ENCODE results near the gene TAS2R60.
"Not testable (repeated sequence)": the region's sequence is repeated elsewhere in the genome, so short reads cannot be mapped to it uniquely, and the experiment has no call there.

Gene TAS2R60

DNA sequence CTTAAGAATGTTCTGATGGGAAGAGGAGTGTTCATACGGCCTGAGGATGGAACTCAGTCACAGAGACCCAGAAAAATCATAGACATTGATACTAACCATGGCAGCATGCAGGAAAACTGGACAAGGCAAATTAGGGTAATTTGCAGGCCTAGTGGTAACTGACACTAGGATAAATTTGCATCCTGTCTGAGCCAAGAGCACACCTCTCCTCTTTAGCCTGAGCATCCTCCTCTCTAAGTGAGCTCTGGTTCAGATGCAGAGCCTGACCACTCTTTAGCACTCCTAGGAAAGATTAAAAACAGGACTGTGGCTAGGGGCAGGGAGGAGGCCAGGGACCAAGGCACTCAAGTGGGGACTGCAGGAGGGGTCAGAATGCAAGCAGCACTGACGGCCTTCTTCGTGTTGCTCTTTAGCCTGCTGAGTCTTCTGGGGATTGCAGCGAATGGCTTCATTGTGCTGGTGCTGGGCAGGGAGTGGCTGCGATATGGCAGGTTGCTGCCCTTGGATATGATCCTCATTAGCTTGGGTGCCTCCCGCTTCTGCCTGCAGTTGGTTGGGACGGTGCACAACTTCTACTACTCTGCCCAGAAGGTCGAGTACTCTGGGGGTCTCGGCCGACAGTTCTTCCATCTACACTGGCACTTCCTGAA, 34.4 kb downstream of the TAS2R60 start, which contains the start of gene TAS2R41:
TAS2R41 (plus strand) TSS at position 373 of the 650 bp plus-strand sequence; CDS start at position 373, 0 bp downstream.
- no peak for DNase-seq (ENCODE audit: low read depth)

DNA sequence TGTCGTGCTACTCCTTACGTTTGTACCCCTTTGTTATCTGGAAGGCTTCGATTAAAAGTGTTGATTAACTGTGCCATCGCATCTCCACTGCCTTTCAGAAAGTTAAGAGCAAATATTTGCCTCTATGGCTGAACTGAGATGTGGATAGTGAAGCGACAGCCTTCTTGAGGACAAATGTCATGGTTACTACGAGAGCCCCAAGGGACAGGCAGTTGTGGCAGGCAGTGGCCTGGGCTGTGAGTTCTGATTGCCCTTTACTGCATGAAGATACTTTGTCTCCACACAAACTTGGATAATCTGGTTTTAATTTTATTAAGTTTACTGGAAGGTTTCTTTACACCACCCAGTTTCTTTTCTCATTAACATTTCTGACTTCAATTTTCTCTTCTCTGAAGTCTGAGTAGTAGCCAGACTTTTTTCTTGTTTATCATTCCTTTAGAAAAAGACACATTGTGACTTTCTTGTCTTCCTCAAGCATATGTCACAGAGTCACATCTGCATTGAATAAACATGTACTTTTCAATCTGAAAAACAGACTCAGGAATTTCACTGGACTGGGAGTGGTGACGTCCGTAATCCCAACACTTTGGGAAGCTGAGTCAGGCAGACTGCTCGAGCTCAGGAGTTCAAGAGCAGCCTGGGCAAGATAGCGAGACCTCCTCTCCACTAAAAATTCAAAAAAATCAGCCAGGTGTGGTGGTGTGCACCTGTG, 36.0 kb downstream of the TAS2R60 start:
- DNase-seq (ENCODE audit: low read depth), result no peak

DNA sequence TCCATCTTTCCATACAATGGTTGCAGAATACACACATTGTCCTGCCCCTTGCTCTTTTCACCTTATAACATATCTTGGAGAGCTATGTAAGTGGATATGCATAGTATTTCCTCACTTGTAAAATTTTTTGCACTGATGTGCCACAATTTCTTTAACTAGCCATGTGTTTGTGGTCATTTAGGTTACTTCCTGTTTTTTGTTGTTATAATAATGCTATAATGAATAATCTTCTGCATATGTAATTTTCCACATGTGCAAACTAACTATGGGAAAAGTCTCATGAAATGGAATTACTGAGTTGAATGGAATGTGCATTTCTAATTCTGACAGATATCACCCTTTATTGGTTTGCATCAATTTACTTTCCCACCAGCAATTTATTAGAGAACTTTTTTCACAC, 37.2 kb downstream of the TAS2R60 start:
- no peak for DNase-seq (ENCODE audit: low read depth)

DNA sequence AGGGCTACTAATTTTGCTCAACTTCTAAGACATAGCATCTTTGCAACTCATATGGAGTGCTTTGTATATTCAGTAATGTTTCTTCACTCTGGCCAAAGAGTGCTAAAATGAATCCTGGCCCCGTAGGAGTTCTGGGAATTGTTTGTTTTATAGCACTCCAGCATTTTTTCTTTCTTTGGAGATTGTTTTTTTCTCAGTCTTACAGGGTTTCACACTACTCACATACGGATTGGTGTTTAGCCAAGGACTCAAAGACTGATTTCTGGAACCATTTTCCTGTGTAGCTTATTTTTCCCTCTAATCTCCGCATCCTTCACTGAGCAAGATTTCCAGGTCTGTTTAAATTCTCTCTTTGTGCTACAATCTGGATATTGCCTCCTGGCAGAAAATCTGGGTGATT, 40.9 kb downstream of the TAS2R60 start:
- DNase-seq (ENCODE audit: low read depth), result no peak

DNA sequence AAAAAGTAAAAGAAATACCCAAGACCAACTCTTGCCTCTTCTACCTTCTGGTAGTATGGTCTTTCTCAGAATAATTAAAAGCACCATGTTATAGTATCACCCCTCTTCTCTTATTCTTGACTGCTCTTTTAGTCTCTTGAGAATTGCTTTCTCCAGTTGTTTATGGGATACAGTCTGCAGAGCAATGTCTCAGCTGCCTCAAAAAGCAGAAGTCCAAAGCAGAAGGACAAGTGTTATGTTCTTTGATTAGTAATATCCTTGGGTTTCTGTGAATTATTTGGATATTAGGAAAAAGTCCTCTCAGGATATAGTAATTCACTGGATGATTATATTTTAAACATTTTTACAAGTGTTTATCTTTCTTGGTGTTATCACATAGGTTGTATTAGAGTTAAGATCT, 41.8 kb downstream of the TAS2R60 start:
- no peak for DNase-seq (ENCODE audit: low read depth)

DNA sequence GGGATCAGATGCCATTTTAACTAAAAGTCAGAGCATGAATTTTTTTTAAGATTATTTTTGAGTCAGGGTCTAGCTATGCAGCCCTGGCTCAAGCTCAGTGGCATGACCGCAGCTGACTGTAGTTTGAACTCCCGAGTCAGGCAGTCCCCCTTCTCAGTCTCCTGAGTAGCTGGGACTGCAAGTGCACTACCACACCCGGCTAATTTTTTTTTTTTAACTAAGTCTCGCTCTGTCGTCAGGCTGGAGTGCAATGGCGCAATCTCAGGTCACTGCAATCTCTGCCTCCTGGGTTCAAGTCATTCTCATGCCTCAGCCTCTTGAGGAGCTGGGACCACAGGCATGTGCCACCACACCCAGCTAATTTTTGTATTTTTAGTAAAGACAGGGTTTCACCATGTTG, 42.2 kb downstream of the TAS2R60 start:
- no peak for DNase-seq (ENCODE audit: low read depth)

DNA sequence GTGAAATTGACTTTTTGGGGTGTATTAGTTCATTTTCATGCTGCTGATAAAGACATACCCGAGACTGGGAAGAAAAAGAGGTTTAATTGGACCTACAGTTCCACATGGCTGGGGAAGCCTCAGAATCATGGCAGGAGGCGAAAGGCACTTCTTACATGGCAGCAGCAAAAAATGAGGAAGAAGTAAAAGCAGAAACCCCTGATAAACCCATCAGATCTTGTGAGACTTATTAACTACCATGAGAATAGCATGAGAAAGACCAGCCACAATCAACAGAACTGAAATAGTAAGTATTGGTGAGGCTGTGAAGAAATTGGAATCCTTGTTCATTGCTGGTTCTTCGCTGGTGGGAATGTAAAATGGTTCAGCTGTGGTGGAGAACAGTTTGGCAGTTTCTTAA, 43.0 kb downstream of the TAS2R60 start:
- not testable (repeated sequence) for DNase-seq (ENCODE audit: low read depth)

DNA sequence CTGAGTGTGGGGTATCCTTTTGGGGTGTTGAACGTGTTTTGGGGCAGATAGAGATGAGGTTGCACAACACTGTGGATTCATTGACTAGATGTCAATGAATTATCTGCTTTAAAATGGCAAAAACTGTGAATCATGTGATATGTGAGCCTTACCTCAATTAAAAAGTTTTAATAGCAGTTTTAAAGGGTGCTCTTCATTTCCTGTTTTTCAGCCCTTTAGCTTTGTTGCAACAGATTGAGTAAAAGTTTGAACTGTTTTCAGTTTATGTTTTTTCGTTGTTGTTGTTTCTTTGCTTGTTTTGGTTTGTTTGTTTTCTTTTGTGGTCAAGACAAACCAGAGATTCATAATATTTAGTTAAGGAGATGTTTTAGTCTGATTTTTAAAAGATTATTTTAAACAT, 43.8 kb downstream of the TAS2R60 start:
- no peak for DNase-seq (ENCODE audit: low read depth)

DNA sequence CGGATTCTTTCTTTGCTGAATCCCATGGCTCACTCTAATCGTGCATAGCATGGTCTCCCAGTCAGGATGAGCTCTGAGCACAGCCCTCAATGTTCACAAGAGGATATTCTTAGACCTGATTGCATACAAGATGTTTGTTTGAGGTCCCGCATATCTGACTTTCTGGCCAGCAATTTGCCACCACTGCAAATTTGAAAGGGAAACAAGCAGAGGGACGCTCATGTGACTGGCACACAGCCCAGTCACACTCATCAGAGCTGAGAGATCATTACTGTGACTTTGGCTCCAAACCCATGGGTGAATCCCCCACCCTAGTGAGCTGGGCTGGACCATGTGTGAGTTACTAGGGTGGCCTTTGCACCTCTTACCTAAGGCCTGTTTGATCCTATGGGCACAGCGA, 44.3 kb downstream of the TAS2R60 start:
- no peak for DNase-seq (ENCODE audit: low read depth)

DNA sequence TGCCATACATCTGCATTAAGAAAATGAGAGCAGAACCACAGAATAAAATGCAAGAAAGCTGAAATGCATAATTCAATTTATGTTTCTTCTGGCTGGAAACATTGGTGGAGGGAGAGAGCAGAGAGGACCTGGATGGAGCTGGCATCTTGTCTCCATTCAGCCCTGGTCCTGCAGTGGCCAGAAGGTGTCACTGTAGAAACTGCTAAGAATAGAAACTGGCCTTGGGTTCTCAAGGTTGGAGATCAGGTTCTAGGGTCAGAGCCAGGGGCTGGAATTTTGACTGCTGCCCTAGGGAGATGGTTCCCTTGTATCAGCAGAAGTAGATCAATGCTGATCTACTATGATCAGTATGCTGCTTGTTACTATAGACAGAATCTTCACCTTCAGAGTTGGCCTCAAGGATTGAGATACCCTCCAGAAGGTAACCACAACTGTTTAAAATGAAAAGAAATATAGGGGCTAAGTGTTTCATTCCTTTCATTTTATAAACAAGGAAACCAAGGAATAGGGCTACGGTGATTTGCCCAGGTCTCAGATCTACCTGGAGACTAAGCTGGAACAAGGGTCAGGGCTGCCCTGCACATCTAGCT, 47.6 kb downstream of the TAS2R60 start:
- no peak for DNase-seq (ENCODE audit: low read depth)

DNA sequence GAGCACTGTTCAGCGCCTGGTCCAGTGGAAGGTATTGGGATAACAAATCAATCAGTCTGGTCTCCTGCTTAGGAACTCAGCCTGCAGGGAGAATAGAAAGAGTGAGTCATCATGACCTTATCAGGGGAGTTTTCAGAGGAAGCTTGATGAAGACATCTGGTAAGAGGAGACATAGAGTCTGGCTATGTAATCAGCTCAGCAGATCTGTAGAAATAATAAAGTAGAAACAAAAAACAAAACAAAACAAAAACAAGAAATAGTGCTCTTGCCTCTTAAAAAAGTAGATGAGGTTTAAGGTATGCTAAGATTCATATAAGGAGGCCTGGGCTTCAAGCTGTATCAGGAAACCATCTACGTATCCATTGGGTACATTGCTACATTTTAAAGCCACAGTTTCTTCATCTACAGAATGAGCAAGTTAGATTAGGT, 48.8 kb downstream of the TAS2R60 start:
- DNase-seq (ENCODE audit: low read depth), result no peak

DNA sequence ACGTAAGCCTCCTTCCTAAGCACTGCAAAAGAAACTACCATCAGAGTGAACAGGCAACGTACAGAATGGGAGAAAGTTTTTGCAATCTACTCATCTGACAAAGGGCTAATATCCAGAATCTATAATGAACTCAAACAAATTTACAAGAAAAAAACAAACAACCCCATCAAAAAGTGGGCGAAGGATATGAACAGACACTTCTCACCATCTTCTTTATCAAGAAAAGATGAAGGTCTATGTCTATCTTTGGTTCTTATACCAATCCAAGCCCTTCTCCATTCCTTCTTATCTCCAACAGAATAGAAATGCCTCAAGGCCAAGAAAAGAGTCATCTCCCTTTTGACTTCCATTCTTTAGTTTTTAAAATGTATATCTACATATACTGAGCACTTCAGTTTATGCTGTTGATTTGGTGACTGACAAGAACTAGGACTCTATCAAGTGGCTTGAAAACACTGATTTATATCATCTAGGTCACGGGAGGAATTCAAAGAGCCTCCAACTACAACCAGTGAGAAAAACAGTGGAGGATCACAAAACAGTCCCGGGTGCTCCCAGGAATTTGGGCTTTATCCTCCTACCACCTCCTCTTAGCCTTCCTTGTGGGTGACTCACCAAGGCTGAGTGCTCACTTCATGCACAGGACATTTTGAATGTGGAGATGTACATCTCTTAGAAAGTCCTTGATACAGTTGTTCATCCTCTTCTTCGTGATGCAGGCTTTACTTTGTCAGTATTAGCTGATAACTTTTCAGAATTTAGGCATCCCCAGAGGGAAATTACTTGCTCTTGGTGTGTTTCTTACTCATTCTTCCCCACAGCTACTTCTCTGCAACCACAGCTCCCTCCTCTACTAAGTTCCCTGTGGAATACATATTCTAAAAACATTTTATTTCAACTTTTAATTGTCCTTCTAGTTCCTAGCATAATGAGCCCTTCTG, 49.8 kb downstream of the TAS2R60 start:
- no peak for DNase-seq (ENCODE audit: low read depth)

DNA sequence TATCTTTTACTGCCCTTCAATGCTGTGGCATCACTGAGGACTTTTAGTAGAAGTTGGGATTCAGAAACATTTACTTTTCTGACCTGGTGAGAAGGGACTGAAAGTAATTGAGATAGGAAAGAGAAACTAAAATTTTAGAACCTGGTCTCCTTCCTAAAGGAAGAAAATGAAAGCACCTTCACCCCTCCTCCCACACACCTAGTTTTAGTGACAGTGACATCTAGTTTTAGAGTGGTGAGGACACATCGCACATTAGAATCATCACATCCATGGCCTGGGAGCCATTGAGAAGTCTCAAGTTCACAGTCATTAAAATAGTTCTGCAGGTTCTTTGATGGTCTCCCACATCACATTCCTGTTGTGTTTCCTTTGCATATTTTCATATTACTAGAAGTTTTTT, 50.5 kb downstream of the TAS2R60 start:
- no peak for DNase-seq (ENCODE audit: low read depth)

All from T-helper 22 cell (primary cell).